WTC11 (cell line): ENCODE results near the gene CD59. TPM values are rescaled to one million over a fixed set of nuclear protein-coding genes. Genes with fewer than 3 reads are reported as not detected.

Experiments used
- ATAC-seq: fragments of 200-7000 bp; cut with Tn5 transposase; 2 replicates; pipeline ENCODE4 v1.10.0; 2021; ENCODE audit warnings: mild to moderate bottlenecking, moderate library complexity
- CTCF ChIA-PET: fragments of 300-600 bp; sonication (Branson Sonifier 250); formaldehyde crosslinking; loops from one replicate; lab custom pipeline; 2021; ENCODE audit warnings: antibody characterized with exemption; lab: Charles Lee
- POLR2A ChIA-PET: fragments of 350-600 bp; sonication (Branson Sonifier 250); formaldehyde crosslinking; loops from one replicate; lab custom pipeline; 2021; ENCODE audit warnings: antibody characterized with exemption; lab: Charles Lee
- DNase-seq: peaks from one replicate; pipeline ENCODE4 v3.0.0; 2021; ENCODE audit warnings: low spot score
- H3K27ac Mint-ChIP-seq: 2 replicates; pipeline ENCODE4 v1.8.0; 2021; ENCODE audit warnings: mixed read lengths
- H3K27me3 Mint-ChIP-seq: 2 replicates; pipeline ENCODE4 v1.8.0; 2021; ENCODE audit warnings: low read depth, mild to moderate bottlenecking, moderate library complexity, mixed read lengths
- H3K36me3 Mint-ChIP-seq: 2 replicates; pipeline ENCODE4 v1.8.0; 2021; ENCODE audit warnings: mixed read lengths
- H3K4me1 Mint-ChIP-seq: 2 replicates; pipeline ENCODE4 v1.8.0; 2022; ENCODE audit warnings: mixed read lengths
- H3K4me3 Mint-ChIP-seq: 2 replicates; pipeline ENCODE4 v1.8.0; 2021; ENCODE audit warnings: mild to moderate bottlenecking, moderate library complexity, mixed read lengths
- H3K9me3 Mint-ChIP-seq: 2 replicates; pipeline ENCODE4 v1.8.0; 2021; ENCODE audit warnings: mixed read lengths
- ATF1 ChIP-seq: sonication (generic); formaldehyde crosslinking; IDR thresholded peaks from 2 replicates; pipeline ENCODE4 v1.8.1; 2023; ENCODE audit warnings: mild to moderate bottlenecking, moderate library complexity, missing genetic modification reagents
- ESRRA ChIP-seq: sonication (generic); formaldehyde crosslinking; IDR thresholded peaks from 2 replicates; pipeline ENCODE4 v1.8.1; 2022; ENCODE audit warnings: mild to moderate bottlenecking, missing genetic modification reagents, borderline replicate concordance
- FOXJ3 ChIP-seq: sonication (generic); formaldehyde crosslinking; IDR thresholded peaks from 2 replicates; pipeline ENCODE4 v1.9.0; 2021; ENCODE audit warnings: missing genetic modification reagents, mild to moderate bottlenecking, borderline replicate concordance
- GABPB1 ChIP-seq: sonication (generic); formaldehyde crosslinking; IDR thresholded peaks from 2 replicates; pipeline ENCODE4 v1.8.1; 2023; ENCODE audit warnings: mild to moderate bottlenecking, missing genetic modification reagents
- GRHL2 ChIP-seq: fragments of 250-450 bp; sonication (Bioruptor Pico); IDR thresholded peaks from 2 replicates; pipeline ENCODE4 v1.8.0; 2022; ENCODE audit warnings: mild to moderate bottlenecking, moderate library complexity; ENCODE audit not compliant: insufficient replicate concordance, severe bottlenecking
- NFE2L1 ChIP-seq: sonication (generic); formaldehyde crosslinking; IDR thresholded peaks from 2 replicates; pipeline ENCODE4 v1.8.1; 2023; ENCODE audit warnings: missing genetic modification reagents
- SMAD3 ChIP-seq: sonication (generic); formaldehyde crosslinking; IDR thresholded peaks from 2 replicates; pipeline ENCODE4 v1.8.0; 2022; ENCODE audit warnings: missing genetic modification reagents, mild to moderate bottlenecking, borderline replicate concordance
- ZNF121 ChIP-seq: sonication (generic); formaldehyde crosslinking; IDR thresholded peaks from 2 replicates; pipeline ENCODE4 v1.8.0; 2023; ENCODE audit warnings: missing genetic modification reagents
- total RNA-seq: library from RNA; stranded (reverse); gene quantifications from 3 replicates; pipeline ENCODE4 v1.2.3, GENCODE V29; 2021
- TF ChIP-seq, protein P1 (sequence below): sonication (generic); formaldehyde crosslinking; IDR thresholded peaks from 2 replicates; pipeline ENCODE4 v1.8.0; 2023; ENCODE audit warnings: missing genetic modification reagents, mild to moderate bottlenecking, borderline replicate concordance
- TF ChIP-seq, protein P2 (sequence below): sonication (generic); formaldehyde crosslinking; IDR thresholded peaks from 2 replicates; pipeline ENCODE4 v1.8.0; 2022; ENCODE audit warnings: missing genetic modification reagents
- TF ChIP-seq, protein P3 (sequence below): sonication (generic); formaldehyde crosslinking; IDR thresholded peaks from 2 replicates; pipeline ENCODE4 v1.8.1; 2023; ENCODE audit warnings: mild to moderate bottlenecking, moderate library complexity, missing genetic modification reagents
- TF ChIP-seq, protein P4 (sequence below): sonication (generic); formaldehyde crosslinking; IDR thresholded peaks from 2 replicates; pipeline ENCODE4 v1.8.1; 2023; ENCODE audit warnings: mild to moderate bottlenecking, missing genetic modification reagents
- TF ChIP-seq, protein P5 (sequence below): sonication (generic); formaldehyde crosslinking; IDR thresholded peaks from 2 replicates; pipeline ENCODE4 v1.8.1; 2023; ENCODE audit warnings: mild to moderate bottlenecking, missing genetic modification reagents, borderline replicate concordance
- TF ChIP-seq, protein P6 (sequence below): sonication (generic); formaldehyde crosslinking; conservative IDR thresholded peaks from 2 replicates; pipeline ENCODE4 v1.8.1; 2023; ENCODE audit warnings: mild to moderate bottlenecking, low read depth, missing genetic modification reagents, moderate library complexity
- TF ChIP-seq, protein P7 (sequence below): sonication (generic); formaldehyde crosslinking; IDR thresholded peaks from 2 replicates; pipeline ENCODE4 v1.8.1; 2022; ENCODE audit warnings: low read depth, missing genetic modification reagents, borderline replicate concordance

Gene CD59
- total RNA-seq, 1 experiment from 2014 or later: 65.8 TPM

DNA sequence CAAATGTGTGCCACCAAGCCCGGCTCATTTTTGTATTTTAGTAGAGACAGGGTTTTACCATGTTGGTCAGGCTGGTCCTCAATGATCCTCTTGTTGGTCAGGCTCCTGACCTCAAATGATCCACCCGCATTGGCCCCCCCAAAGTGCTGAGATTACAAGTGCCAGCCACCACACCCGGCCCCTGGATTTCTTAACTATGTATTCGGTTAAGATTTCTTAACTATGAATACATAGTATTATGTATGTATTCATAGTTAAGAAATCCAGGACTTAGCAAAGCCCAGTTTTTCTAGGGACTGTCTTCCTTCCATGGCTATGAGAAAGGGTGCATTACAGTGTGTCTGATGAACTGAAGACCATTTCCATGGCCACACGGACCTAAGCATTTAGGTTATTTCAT lies 37.3 kb downstream of the CD59 start (continued):
- TF ChIP-seq, protein P1, sequence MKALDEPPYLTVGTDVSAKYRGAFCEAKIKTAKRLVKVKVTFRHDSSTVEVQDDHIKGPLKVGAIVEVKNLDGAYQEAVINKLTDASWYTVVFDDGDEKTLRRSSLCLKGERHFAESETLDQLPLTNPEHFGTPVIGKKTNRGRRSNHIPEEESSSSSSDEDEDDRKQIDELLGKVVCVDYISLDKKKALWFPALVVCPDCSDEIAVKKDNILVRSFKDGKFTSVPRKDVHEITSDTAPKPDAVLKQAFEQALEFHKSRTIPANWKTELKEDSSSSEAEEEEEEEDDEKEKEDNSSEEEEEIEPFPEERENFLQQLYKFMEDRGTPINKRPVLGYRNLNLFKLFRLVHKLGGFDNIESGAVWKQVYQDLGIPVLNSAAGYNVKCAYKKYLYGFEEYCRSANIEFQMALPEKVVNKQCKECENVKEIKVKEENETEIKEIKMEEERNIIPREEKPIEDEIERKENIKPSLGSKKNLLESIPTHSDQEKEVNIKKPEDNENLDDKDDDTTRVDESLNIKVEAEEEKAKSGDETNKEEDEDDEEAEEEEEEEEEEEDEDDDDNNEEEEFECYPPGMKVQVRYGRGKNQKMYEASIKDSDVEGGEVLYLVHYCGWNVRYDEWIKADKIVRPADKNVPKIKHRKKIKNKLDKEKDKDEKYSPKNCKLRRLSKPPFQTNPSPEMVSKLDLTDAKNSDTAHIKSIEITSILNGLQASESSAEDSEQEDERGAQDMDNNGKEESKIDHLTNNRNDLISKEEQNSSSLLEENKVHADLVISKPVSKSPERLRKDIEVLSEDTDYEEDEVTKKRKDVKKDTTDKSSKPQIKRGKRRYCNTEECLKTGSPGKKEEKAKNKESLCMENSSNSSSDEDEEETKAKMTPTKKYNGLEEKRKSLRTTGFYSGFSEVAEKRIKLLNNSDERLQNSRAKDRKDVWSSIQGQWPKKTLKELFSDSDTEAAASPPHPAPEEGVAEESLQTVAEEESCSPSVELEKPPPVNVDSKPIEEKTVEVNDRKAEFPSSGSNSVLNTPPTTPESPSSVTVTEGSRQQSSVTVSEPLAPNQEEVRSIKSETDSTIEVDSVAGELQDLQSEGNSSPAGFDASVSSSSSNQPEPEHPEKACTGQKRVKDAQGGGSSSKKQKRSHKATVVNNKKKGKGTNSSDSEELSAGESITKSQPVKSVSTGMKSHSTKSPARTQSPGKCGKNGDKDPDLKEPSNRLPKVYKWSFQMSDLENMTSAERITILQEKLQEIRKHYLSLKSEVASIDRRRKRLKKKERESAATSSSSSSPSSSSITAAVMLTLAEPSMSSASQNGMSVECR: no peak
- no peak for TF ChIP-seq ESRRA (CRISPR knock-in tag)
- no peak for TF ChIP-seq FOXJ3 (CRISPR knock-in tag)
- TF ChIP-seq, all 79 proteins: peak for 0

- POLR2A ChIA-PET: no interaction called here
- Mint-ChIP-seq H3K9me3 (no peaks in the 10 kb centered on the region), H3K27me3 (peaks cover 16% of the 10 kb centered on the region), H3K4me1 (peaks cover 30% of the 10 kb centered on the region), H3K27ac (no peak overlapping the region), H3K4me3 (no peak overlapping the region), H3K36me3 (no peaks in the 10 kb centered on the region)
- ATAC-seq: no peak
- no peak for DNase-seq
- CTCF ChIA-PET: no interaction called here
- TF ChIP-seq, protein P2, sequence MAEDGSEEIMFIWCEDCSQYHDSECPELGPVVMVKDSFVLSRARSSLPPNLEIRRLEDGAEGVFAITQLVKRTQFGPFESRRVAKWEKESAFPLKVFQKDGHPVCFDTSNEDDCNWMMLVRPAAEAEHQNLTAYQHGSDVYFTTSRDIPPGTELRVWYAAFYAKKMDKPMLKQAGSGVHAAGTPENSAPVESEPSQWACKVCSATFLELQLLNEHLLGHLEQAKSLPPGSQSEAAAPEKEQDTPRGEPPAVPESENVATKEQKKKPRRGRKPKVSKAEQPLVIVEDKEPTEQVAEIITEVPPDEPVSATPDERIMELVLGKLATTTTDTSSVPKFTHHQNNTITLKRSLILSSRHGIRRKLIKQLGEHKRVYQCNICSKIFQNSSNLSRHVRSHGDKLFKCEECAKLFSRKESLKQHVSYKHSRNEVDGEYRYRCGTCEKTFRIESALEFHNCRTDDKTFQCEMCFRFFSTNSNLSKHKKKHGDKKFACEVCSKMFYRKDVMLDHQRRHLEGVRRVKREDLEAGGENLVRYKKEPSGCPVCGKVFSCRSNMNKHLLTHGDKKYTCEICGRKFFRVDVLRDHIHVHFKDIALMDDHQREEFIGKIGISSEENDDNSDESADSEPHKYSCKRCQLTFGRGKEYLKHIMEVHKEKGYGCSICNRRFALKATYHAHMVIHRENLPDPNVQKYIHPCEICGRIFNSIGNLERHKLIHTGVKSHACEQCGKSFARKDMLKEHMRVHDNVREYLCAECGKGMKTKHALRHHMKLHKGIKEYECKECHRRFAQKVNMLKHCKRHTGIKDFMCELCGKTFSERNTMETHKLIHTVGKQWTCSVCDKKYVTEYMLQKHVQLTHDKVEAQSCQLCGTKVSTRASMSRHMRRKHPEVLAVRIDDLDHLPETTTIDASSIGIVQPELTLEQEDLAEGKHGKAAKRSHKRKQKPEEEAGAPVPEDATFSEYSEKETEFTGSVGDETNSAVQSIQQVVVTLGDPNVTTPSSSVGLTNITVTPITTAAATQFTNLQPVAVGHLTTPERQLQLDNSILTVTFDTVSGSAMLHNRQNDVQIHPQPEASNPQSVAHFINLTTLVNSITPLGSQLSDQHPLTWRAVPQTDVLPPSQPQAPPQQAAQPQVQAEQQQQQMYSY (CRISPR knock-in tag): no peak
- TF ChIP-seq GRHL2 (no peak), SMAD3 (CRISPR knock-in tag) (no peak), NFE2L1 (CRISPR knock-in tag) (no peak), ZNF121 (CRISPR knock-in tag) (no peak), GABPB1 (no peak), ATF1 (CRISPR knock-in tag) (no peak), ESRRA (CRISPR knock-in tag) (no peak)
- TF ChIP-seq, protein P3, sequence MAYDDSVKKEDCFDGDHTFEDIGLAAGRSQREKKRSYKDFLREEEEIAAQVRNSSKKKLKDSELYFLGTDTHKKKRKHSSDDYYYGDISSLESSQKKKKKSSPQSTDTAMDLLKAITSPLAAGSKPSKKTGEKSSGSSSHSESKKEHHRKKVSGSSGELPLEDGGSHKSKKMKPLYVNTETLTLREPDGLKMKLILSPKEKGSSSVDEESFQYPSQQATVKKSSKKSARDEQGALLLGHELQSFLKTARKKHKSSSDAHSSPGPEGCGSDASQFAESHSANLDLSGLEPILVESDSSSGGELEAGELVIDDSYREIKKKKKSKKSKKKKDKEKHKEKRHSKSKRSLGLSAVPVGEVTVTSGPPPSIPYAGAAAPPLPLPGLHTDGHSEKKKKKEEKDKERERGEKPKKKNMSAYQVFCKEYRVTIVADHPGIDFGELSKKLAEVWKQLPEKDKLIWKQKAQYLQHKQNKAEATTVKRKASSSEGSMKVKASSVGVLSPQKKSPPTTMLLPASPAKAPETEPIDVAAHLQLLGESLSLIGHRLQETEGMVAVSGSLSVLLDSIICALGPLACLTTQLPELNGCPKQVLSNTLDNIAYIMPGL (CRISPR knock-in tag): no peak
- TF ChIP-seq, protein P4, sequence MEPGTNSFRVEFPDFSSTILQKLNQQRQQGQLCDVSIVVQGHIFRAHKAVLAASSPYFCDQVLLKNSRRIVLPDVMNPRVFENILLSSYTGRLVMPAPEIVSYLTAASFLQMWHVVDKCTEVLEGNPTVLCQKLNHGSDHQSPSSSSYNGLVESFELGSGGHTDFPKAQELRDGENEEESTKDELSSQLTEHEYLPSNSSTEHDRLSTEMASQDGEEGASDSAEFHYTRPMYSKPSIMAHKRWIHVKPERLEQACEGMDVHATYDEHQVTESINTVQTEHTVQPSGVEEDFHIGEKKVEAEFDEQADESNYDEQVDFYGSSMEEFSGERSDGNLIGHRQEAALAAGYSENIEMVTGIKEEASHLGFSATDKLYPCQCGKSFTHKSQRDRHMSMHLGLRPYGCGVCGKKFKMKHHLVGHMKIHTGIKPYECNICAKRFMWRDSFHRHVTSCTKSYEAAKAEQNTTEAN: no peak
- TF ChIP-seq, protein P5, sequence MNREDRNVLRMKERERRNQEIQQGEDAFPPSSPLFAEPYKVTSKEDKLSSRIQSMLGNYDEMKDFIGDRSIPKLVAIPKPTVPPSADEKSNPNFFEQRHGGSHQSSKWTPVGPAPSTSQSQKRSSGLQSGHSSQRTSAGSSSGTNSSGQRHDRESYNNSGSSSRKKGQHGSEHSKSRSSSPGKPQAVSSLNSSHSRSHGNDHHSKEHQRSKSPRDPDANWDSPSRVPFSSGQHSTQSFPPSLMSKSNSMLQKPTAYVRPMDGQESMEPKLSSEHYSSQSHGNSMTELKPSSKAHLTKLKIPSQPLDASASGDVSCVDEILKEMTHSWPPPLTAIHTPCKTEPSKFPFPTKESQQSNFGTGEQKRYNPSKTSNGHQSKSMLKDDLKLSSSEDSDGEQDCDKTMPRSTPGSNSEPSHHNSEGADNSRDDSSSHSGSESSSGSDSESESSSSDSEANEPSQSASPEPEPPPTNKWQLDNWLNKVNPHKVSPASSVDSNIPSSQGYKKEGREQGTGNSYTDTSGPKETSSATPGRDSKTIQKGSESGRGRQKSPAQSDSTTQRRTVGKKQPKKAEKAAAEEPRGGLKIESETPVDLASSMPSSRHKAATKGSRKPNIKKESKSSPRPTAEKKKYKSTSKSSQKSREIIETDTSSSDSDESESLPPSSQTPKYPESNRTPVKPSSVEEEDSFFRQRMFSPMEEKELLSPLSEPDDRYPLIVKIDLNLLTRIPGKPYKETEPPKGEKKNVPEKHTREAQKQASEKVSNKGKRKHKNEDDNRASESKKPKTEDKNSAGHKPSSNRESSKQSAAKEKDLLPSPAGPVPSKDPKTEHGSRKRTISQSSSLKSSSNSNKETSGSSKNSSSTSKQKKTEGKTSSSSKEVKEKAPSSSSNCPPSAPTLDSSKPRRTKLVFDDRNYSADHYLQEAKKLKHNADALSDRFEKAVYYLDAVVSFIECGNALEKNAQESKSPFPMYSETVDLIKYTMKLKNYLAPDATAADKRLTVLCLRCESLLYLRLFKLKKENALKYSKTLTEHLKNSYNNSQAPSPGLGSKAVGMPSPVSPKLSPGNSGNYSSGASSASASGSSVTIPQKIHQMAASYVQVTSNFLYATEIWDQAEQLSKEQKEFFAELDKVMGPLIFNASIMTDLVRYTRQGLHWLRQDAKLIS (CRISPR knock-in tag): no peak
- TF ChIP-seq, protein P6, sequence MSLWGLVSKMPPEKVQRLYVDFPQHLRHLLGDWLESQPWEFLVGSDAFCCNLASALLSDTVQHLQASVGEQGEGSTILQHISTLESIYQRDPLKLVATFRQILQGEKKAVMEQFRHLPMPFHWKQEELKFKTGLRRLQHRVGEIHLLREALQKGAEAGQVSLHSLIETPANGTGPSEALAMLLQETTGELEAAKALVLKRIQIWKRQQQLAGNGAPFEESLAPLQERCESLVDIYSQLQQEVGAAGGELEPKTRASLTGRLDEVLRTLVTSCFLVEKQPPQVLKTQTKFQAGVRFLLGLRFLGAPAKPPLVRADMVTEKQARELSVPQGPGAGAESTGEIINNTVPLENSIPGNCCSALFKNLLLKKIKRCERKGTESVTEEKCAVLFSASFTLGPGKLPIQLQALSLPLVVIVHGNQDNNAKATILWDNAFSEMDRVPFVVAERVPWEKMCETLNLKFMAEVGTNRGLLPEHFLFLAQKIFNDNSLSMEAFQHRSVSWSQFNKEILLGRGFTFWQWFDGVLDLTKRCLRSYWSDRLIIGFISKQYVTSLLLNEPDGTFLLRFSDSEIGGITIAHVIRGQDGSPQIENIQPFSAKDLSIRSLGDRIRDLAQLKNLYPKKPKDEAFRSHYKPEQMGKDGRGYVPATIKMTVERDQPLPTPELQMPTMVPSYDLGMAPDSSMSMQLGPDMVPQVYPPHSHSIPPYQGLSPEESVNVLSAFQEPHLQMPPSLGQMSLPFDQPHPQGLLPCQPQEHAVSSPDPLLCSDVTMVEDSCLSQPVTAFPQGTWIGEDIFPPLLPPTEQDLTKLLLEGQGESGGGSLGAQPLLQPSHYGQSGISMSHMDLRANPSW (CRISPR knock-in tag): no peak
- TF ChIP-seq, protein P7, sequence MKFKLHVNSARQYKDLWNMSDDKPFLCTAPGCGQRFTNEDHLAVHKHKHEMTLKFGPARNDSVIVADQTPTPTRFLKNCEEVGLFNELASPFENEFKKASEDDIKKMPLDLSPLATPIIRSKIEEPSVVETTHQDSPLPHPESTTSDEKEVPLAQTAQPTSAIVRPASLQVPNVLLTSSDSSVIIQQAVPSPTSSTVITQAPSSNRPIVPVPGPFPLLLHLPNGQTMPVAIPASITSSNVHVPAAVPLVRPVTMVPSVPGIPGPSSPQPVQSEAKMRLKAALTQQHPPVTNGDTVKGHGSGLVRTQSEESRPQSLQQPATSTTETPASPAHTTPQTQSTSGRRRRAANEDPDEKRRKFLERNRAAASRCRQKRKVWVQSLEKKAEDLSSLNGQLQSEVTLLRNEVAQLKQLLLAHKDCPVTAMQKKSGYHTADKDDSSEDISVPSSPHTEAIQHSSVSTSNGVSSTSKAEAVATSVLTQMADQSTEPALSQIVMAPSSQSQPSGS (CRISPR knock-in tag): no peak
These were observed 38.2 kb downstream of the CD59 start for GRCh38 chr11:33697997-33698396.
